Type B pancreatic cell (in vitro differentiated cells): ENCODE measurements around the gene CD320. TPM values are rescaled to one million over a fixed set of nuclear protein-coding genes. Genes with fewer than 3 reads are reported as not detected.

Experiments used
- DNase-seq: peaks from one replicate; pipeline ENCODE4 v3.0.0; 2021; ENCODE audit warnings: mixed read lengths; ENCODE audit not compliant: unreplicated experiment; ENCODE audit errors: extremely low spot score
- H3K27ac Mint-ChIP-seq: 2 replicates; pipeline ENCODE4 v1.8.0; 2021; ENCODE audit warnings: mild to moderate bottlenecking, mixed read lengths
- H3K27me3 Mint-ChIP-seq: 2 replicates; pipeline ENCODE4 v1.8.0; 2021; ENCODE audit warnings: mixed read lengths
- H3K36me3 Mint-ChIP-seq: 2 replicates; pipeline ENCODE4 v1.8.0; 2021; ENCODE audit warnings: mixed read lengths
- H3K4me1 Mint-ChIP-seq: one replicate; pipeline ENCODE4 v1.8.0; 2021; ENCODE audit warnings: mixed read lengths; ENCODE audit not compliant: unreplicated experiment
- H3K4me3 Mint-ChIP-seq: 2 replicates; pipeline ENCODE4 v1.8.0; 2021; ENCODE audit warnings: mild to moderate bottlenecking, mixed read lengths
- H3K9me3 Mint-ChIP-seq: 2 replicates; pipeline ENCODE4 v1.8.0; 2021; ENCODE audit warnings: mixed read lengths
- total RNA-seq: library from RNA; stranded (reverse); gene quantifications from 2 replicates; pipeline ENCODE4 v1.2.1, GENCODE V29; 2021; ENCODE audit warnings: low replicate concordance
- TF ChIP-seq, protein P1 (sequence below): fragments of 200-600 bp; sonication (generic); conservative IDR thresholded peaks from 2 replicates; pipeline ENCODE4 v1.5.0; 2021; ENCODE audit warnings: antibody characterized with exemption, mild to moderate bottlenecking

The CD320 gene
- total RNA-seq, 1 donor from 2014 or later = 52.3 TPM

DNA sequence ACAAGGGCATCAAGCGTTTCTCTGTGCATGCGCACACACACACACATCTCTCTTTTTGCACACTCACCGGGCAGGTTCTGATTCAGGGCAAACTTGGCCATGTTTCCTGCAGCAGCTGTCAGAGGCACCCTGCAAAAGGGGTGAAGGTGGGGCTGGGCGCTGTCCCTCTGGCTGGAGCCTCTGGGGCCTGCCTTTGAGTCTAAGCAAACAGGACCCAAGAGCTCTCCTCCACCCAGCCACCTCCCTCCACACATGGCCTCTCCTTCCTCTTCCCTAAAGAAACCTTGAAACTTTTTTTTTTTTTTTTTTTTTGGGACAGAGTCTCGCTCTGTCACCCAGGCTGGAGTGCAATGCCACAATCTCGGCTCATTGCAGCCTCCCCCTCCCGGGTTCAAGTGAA, 29.6 kb upstream of the CD320 start:
- H3K27me3 Mint-ChIP-seq = peaks cover 75% of the 10 kb centered on the region
- no peaks in the 10 kb centered on the region for H3K36me3 Mint-ChIP-seq
- H3K4me1 Mint-ChIP-seq = no peaks in the 10 kb centered on the region
- H3K9me3 Mint-ChIP-seq = no peaks in the 10 kb centered on the region
- no peak for DNase-seq
- no peak overlapping the region for H3K4me3 Mint-ChIP-seq
- H3K27ac Mint-ChIP-seq = no peak overlapping the region
- TF ChIP-seq, protein P1, sequence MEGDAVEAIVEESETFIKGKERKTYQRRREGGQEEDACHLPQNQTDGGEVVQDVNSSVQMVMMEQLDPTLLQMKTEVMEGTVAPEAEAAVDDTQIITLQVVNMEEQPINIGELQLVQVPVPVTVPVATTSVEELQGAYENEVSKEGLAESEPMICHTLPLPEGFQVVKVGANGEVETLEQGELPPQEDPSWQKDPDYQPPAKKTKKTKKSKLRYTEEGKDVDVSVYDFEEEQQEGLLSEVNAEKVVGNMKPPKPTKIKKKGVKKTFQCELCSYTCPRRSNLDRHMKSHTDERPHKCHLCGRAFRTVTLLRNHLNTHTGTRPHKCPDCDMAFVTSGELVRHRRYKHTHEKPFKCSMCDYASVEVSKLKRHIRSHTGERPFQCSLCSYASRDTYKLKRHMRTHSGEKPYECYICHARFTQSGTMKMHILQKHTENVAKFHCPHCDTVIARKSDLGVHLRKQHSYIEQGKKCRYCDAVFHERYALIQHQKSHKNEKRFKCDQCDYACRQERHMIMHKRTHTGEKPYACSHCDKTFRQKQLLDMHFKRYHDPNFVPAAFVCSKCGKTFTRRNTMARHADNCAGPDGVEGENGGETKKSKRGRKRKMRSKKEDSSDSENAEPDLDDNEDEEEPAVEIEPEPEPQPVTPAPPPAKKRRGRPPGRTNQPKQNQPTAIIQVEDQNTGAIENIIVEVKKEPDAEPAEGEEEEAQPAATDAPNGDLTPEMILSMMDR = no peak

DNA sequence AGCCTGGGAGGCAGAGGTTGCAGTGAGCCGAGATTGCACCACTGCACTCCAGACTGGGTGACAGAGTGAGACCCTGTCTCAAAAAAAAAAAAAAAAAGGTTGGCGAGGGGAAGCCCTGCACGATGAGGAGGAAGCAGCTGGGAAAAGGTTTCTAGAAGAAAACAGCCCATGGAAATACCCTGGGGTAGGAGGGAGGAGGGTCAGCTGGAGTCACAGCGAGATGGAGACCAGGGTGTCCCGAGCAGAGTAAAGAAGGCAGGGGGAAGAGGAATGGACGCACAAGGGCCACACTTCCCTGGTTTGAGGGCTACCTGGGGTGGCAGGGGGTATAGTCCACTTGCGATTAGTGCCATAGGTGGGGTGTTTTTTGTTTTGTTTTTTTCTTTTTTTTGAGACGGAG, 28.5 kb upstream of the CD320 start:
- no peaks in the 10 kb centered on the region for H3K9me3 Mint-ChIP-seq
- TF ChIP-seq, protein P1 = no peak
- H3K36me3 Mint-ChIP-seq = no peaks in the 10 kb centered on the region
- H3K27me3 Mint-ChIP-seq = peaks cover 74% of the 10 kb centered on the region
- H3K27ac Mint-ChIP-seq = no peak overlapping the region
- H3K4me1 Mint-ChIP-seq = no peaks in the 10 kb centered on the region
- no peak overlapping the region for H3K4me3 Mint-ChIP-seq
- DNase-seq = no peak

DNA sequence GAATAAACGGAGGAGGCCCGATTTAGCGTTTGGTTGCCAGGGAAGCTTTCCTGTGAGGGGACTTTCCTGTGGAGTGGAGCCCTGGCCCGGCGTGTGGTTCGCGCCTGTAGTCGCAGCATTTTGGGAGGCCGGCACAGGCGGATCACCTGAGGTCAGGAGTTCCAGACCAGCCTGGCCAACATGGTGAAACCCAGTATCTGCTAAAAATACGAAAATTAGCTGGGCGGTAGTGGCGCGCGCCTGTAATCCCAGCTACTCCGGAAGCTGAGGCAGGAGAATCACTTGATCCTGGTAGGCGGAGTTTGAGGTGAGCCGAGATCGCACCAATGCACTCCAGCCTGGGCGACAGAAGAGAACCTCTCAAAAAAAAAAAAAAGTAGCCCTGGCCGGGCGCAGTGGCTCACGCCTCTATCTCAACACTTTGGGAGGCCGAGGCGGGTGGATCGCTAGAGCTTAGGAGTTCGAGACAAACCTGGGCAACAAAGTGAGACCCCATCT, 28.0 kb upstream of the CD320 start:
- no peak for DNase-seq
- Mint-ChIP-seq H3K9me3 (no peaks in the 10 kb centered on the region), H3K4me1 (no peaks in the 10 kb centered on the region), H3K4me3 (peak overlapping the region; percentile 74), H3K27ac (no peak overlapping the region), H3K27me3 (peaks cover 74% of the 10 kb centered on the region), H3K36me3 (no peaks in the 10 kb centered on the region)
- TF ChIP-seq, protein P1 = no peak

DNA sequence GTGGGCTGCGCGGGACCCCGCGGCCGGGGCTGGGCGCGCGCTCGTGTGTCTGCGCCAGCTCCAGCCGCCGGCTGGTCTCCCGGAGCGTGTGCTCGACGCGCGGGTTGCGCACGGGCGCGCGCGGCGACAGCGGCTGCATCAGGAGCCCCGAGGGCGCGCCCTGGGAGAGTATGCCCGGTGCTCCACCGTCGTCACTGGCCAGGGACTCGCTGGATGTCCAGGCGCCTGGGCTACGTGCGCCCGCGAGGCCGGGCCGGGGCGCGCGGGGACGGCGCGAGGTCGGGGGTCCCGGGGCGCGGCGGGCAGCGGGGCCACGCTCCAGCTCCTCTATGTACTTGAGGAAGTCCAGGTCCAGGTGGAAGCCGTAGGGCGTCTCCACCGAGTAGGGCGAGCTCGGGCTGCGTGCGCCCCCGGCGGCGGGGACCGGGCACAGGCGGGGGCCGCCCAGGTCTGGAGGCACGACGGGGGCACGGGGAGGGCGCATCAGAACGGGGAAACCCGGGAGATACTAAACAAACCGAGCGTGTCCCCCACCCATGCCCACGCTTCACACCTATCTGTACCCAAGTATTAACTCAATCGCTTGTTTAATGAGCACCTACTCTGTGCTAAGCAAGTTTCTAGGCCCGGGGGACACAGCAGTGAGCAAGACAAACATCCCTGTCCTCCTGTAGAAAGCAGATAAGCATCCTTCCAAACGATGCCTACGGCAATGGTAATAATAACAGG, 27.3 kb upstream of the CD320 start:
- no peaks in the 10 kb centered on the region for H3K4me1 Mint-ChIP-seq
- no peak overlapping the region for H3K27ac Mint-ChIP-seq
- no peak for DNase-seq
- TF ChIP-seq, protein P1 = peak; percentile 55
- no peaks in the 10 kb centered on the region for H3K9me3 Mint-ChIP-seq
- H3K4me3 Mint-ChIP-seq = peak overlapping the region; percentile 74
- no peaks in the 10 kb centered on the region for H3K36me3 Mint-ChIP-seq
- peaks cover 75% of the 10 kb centered on the region for H3K27me3 Mint-ChIP-seq

DNA sequence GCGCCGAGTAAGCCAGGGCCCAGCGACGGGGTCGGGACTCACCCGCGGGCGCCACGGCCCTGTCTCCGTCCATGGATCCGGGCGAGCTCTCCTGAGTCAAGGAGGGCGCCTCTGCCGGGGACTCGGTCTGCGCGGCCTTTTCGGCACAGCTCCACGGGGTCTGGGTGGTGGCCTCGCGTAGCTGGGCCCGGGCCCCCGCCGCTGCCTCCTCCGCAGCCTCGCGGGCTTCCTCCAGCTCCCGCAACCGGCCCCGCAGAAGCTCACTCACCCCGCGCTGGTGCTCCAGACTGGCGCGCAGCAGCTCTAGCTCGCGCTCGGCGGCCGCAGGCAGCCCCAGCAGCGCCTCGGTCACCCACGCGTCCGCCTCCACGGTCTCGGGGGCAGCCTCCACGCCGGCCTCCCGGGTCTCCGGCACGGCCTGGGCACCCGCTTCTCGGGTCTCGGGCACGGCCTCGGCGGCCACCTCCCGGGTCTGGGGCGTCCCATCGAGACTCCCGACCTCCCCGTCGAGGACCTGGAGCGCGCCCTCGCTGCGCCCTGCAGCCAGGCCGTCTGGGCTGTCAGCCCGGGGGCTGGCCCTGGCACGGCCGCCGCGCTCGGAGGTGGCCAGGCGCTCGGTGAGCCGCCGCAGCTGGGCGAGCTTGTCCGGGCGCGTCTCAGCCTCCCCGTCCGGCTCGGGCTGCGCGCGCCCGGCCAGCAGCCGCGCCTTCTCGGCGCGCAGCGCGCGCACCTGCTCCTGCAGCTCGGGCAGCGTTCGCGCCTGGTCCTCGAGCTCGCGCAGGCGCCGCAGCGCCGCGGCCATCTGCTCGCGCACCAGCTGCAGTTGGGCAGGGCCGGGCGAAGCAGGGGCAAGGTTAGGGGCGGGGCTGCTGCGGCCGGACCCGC, 26.5 kb upstream of the CD320 start:
- H3K4me1 Mint-ChIP-seq = no peaks in the 10 kb centered on the region
- H3K9me3 Mint-ChIP-seq = no peaks in the 10 kb centered on the region
- H3K27me3 Mint-ChIP-seq = peaks cover 75% of the 10 kb centered on the region
- TF ChIP-seq, protein P1 = no peak
- H3K4me3 Mint-ChIP-seq = peak overlapping the region; percentile 54
- H3K36me3 Mint-ChIP-seq = no peaks in the 10 kb centered on the region
- H3K27ac Mint-ChIP-seq = no peak overlapping the region
- DNase-seq = peak; percentile 76
